Measurements from ENCODE around the gene PRR20G. TPM values are rescaled to one million over a fixed set of nuclear protein-coding genes. Genes with fewer than 3 reads are reported as not detected.

PRR20G gene
- total and polyA plus RNA-seq, 10 donors, result not detected

DNA sequence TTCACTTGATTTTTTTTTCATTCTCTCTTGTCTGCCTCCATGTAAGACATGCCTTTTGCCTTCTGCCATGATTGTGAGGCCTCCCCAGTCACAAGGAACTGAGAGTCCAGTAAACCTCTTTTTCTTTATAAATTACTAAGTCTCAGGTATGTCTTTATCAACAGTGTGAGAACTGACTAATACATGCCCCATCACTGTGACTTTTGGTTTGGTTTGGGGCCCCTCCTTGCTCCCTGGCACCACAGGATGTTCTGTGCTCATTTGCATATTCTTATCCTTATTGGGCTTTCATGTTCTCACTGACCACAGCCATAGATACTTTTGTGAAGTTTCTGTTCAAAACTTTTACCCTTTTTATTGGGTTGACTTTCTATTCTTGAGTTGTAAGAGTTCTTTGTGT is 3.8 kb upstream of the PRR20G start:
- no peak overlapping the region for H3K4me3 ChIP-seq
- no peaks in the 10 kb centered on the region for H3K36me3 ChIP-seq
- TF ChIP-seq POLR2A (IDR thresholded peaks at IDR 0.05) (no peak), POLR2AphosphoS5 (IDR thresholded peaks at IDR 0.05) (no peak)
- TF ChIP-seq, protein P1, sequence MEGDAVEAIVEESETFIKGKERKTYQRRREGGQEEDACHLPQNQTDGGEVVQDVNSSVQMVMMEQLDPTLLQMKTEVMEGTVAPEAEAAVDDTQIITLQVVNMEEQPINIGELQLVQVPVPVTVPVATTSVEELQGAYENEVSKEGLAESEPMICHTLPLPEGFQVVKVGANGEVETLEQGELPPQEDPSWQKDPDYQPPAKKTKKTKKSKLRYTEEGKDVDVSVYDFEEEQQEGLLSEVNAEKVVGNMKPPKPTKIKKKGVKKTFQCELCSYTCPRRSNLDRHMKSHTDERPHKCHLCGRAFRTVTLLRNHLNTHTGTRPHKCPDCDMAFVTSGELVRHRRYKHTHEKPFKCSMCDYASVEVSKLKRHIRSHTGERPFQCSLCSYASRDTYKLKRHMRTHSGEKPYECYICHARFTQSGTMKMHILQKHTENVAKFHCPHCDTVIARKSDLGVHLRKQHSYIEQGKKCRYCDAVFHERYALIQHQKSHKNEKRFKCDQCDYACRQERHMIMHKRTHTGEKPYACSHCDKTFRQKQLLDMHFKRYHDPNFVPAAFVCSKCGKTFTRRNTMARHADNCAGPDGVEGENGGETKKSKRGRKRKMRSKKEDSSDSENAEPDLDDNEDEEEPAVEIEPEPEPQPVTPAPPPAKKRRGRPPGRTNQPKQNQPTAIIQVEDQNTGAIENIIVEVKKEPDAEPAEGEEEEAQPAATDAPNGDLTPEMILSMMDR (IDR thresholded peaks at IDR 0.05 in 8 of 11, conservative IDR thresholded peaks at IDR 0.05 in 3 of 11), result no peak
- H3K9me3 ChIP-seq, result peaks cover 0 to 11% (median 0%) of the 10 kb centered on the region in 8 donors
- H3K4me1 ChIP-seq, result no peaks in the 10 kb centered on the region
- H3K27me3 ChIP-seq (replicated peaks in 1 of 7), result peaks cover 0 to 14% (median 0%) of the 10 kb centered on the region in 7 donors
- DNase-seq, result no peak
- intact Hi-C loops (cut with DNase I; ENCODE audit: low total_unique reads), result no loop called here
- H3K27ac ChIP-seq, result no peak overlapping the region

DNA sequence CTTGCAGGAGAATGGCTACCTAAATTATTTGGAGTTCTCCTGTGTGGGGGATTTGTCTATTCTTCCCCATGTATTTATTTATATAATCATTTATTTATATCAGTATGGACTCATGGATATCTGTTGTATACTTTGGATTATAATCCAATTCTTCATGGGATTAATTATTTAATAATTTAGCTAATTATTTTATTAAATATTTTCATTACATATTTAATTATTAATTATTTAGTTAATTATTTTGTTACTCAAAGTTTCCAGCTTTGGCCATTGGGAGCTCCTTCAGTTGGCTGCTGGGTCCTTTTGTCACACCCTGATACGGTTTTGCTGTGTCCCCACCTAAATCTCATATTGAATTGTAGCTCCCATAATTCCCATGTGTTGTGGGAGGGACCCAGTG is 3.3 kb upstream of the PRR20G start:
- Histone ChIP-seq H3K27ac (no peak overlapping the region), H3K36me3 (no peaks in the 10 kb centered on the region), H3K9me3 (peaks cover 0 to 11% (median 0%) of the 10 kb centered on the region in 8 donors), H3K4me3 (no peak overlapping the region), H3K4me1 (no peaks in the 10 kb centered on the region), H3K27me3 (replicated peaks in 1 of 7) (peaks cover 0 to 14% (median 0%) of the 10 kb centered on the region in 7 donors)
- no peak for DNase-seq
- TF ChIP-seq, protein P1 (IDR thresholded peaks at IDR 0.05 in 8 of 11, conservative IDR thresholded peaks at IDR 0.05 in 3 of 11), result no peak
- no peak for TF ChIP-seq POLR2A (IDR thresholded peaks at IDR 0.05)
- no peak for TF ChIP-seq POLR2AphosphoS5 (IDR thresholded peaks at IDR 0.05)
- 64 to 85% (median 71%) methylated on average over 1 of the region's 1 CpG for WGBS, 5 donors
- intact Hi-C loops (cut with DNase I; ENCODE audit: low total_unique reads), result no loop called here

DNA sequence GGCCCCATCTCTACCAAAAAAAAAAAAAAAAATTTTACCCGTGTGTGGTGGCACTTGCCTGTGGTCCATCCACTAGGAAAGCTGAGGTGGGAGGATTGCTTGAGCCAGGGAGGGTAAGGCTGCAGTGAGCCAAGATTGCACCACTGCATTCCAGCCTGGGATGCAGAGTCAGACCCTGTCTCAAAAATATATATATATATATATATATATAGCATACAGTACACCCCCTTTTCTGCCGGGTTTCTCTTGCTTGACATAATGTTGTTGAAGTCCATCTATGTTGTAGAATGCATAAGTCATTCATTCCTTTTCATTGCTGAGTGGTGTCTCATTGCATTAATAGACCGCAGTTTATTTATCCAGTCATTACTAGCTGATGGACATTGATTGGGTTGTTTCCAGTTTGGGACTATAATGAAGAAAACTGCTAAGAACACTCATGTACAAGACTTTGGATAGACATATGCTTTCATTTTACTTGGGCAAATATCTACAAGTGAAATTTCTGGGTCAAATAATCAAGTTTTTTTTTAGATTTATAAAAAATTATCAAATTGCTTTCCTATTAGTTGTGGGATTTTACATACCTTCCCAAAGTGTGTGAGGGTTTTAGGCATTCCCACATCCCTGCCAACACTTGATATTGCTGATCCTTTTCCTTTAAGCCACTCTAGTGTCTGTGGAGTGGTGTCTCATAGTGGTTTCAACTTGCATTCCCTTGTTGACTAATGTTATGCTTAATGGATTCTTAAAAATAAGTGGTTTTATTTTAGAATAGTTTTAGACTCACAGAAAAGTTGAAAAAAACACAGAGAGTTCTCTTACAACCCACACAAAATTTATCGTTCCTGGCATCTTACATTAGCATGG is 2.1 kb upstream of the PRR20G start:
- H3K27me3 ChIP-seq (replicated peaks in 1 of 7), result peaks cover 0 to 11% (median 0%) of the 10 kb centered on the region in 7 donors
- no peak for DNase-seq
- no peaks in the 10 kb centered on the region for H3K36me3 ChIP-seq
- TF ChIP-seq POLR2A (IDR thresholded peaks at IDR 0.05) (no peak), POLR2AphosphoS5 (IDR thresholded peaks at IDR 0.05) (no peak)
- TF ChIP-seq, protein P1 (IDR thresholded peaks at IDR 0.05 in 8 of 11, conservative IDR thresholded peaks at IDR 0.05 in 3 of 11), result no peak
- no peaks in the 10 kb centered on the region for H3K4me1 ChIP-seq
- intact Hi-C loops (cut with DNase I; ENCODE audit: low total_unique reads), result no loop called here
- peaks cover 0 to 11% (median 0%) of the 10 kb centered on the region in 8 donors for H3K9me3 ChIP-seq
- H3K4me3 ChIP-seq, result no peak overlapping the region
- no peak overlapping the region for H3K27ac ChIP-seq
- 77 to 95% (median 91%) methylated on average over 4 of the region's 4 CpGs for WGBS, 5 donors

DNA sequence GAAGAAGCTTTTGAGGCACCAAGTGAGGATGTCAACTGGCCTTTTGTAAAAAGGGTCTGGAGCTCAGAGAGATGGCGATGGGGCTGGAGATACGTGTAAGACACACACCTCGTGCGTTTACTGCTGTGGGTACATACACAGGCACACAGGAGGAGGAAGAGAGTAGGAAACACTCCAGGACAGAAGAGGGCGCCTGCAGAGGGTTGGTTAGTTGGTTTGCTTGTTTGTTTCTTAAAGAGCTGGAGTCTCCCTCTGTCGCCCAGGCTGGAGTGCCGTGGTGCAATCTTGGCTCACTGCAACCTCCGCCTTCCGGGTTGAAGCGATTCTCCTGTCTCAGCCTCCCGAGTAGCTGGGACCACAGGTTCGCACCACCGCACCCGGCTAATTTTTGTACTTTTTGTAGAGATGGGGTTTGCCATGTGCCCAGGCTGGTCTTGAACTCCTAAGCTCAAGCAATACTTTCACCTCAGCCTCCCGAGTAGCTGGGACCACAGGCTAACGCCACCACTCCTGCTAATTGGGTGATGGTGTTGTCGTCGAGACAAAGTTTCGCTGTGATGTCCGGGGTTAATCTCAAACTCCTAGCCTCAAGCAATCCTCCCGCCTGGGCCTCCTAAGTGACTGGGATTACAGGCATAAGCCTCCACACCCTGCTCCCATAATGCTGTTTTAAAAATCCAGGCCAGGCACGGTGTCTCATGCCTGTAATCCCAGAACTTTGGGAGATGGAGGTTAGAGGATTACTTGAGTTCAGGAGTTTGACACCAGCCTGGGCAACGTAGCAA is 1.3 kb upstream of the PRR20G start:
- TF ChIP-seq, protein P1 (IDR thresholded peaks at IDR 0.05 in 8 of 11, conservative IDR thresholded peaks at IDR 0.05 in 3 of 11), result no peak
- TF ChIP-seq POLR2A (IDR thresholded peaks at IDR 0.05), result no peak
- no peak for TF ChIP-seq POLR2AphosphoS5 (IDR thresholded peaks at IDR 0.05)
- intact Hi-C loops (cut with DNase I; ENCODE audit: low total_unique reads), result no loop called here
- no peak for DNase-seq
- H3K9me3 ChIP-seq, result peaks cover 0 to 11% (median 0%) of the 10 kb centered on the region in 8 donors
- H3K36me3 ChIP-seq, result no peaks in the 10 kb centered on the region
- WGBS, 5 donors, result 88 to 93% (median 92%) methylated on average over 23 of the region's 23 CpGs
- no peak overlapping the region for H3K27ac ChIP-seq
- no peaks in the 10 kb centered on the region for H3K4me1 ChIP-seq
- H3K4me3 ChIP-seq, result no peak overlapping the region
- H3K27me3 ChIP-seq (replicated peaks in 1 of 7), result peaks cover 0 to 6% (median 0%) of the 10 kb centered on the region in 7 donors
